Activated CD4-positive, alpha-beta T cell treated with anti-CD3 and anti-CD28 coated beads for 4 hours (primary cell): ENCODE results near the gene XRN2.
"Not testable (repeated sequence)": the region's sequence is repeated elsewhere in the genome, so short reads cannot be mapped to it uniquely, and the experiment has no call there.

Source experiments
- DNase-seq, 2 donors: peaks; one replicate each; pipeline ENCODE4 v3.0.0-alpha.2; 2020

The XRN2 gene

DNA sequence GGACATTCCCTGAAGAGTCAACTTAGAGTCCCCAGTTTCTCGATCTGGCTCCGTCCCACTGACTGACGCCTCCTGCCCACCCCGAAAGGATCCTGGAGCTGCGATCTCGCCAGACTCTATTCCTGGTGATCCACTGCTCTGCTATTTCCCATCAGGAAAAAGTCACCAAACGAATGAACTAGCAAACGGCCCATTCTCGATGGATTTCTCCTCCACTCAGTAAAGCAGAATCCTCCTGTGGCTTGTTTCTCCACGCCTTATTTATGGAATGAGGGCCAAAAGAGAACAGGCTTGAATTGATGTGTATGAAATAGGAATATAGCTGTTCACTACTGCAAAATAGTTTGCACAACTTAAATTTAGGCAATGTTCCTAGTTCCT is 88.8 kb downstream of the XRN2 start:
- no peak for DNase-seq

GRCh38 chr20:21393166-21393565 is 90.0 kb downstream of the XRN2 start:
- DNase-seq: no peak

GRCh38 chr20:21393816-21394519 is 90.8 kb downstream of the XRN2 start:
- no peak for DNase-seq

- DNase-seq: no peak
Observed at GRCh38 chr20:21394551-21394950, 91.4 kb downstream of the XRN2 start.

DNA sequence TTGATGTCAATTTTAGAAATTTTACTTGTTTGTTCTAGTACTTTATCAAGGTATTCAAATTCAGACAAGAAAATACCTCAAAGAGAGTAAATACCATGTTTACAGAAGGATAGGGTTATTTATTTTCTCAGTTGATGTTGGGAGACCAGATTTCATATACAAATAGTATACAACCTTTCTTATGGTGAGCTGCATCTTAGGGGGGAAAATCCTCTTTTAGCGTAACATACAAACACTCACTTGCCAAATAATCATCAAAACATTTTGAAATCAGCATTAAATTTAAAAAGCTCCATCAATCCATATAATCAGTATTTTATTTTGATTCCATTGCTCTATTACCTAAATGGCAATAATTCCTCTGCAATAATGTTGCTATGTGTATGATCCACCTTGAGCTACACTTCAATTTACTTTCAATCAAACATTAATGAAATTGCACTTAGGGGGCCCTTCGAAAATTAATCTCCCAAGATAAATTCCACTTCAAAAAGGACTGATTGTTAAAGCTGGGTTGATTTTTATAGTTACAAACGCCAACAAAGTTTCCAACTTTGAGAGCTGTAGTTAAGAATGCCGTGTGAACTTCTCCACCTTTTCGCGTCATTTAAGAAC is 92.0 kb downstream of the XRN2 start:
- no peak for DNase-seq

DNA sequence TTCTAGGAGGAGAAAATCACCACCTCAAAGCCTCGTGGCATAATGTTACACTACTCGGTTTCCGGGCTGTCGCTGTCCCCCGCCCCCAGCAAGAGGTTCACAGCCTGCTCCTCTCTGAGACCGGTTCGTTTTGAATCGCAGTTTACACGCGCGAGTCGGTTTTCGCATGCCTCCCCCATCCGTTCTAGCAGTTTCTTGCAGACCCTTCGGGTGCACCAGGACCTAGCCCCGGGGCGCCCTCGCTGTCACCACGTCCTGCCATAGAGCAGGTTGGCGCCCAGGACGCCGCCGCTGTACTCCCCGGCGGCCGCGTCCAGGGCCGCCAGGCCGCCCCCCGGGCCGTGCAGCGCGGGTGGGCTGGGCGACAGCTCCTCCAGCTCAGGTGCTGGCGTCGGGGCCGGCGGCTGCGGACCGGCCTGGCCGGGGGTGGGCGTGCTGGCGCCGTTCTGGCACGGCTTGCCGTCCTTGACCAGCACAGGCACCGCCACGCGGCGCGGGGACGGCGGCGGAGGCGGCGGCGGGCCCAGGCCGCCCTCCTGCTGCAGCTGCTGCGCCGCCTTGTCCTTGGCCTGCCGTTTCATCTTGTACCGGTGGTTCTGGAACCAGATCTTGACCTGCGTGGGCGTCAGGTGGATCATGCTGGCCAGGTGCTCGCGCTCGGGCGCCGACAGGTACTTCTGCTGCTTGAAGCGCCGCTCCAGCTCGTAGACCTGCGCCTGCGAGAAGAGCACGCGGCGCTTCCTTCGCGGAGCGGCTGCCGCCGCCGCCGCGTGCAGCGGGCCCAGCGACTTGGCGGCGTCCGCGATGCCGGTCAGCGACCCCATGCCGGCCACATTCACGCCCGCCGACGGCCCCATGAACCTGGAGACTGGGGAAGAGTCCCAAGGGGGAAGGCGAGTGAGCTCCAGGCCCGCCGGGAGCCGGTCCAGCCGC is 92.8 kb downstream of the XRN2 start:
- peak; percentile 40 to 46 for DNase-seq

GRCh38 chr20:21396599-21397340 is 93.6 kb downstream of the XRN2 start:
- DNase-seq: no peak

GRCh38 chr20:21397341-21398108 is 94.4 kb downstream of the XRN2 start, which contains the start of gene NKX2-4:
NKX2-4 (minus strand) TSS chr20:21397526; CDS start chr20:21397399, 127 bp downstream.
- no peak for DNase-seq

DNA sequence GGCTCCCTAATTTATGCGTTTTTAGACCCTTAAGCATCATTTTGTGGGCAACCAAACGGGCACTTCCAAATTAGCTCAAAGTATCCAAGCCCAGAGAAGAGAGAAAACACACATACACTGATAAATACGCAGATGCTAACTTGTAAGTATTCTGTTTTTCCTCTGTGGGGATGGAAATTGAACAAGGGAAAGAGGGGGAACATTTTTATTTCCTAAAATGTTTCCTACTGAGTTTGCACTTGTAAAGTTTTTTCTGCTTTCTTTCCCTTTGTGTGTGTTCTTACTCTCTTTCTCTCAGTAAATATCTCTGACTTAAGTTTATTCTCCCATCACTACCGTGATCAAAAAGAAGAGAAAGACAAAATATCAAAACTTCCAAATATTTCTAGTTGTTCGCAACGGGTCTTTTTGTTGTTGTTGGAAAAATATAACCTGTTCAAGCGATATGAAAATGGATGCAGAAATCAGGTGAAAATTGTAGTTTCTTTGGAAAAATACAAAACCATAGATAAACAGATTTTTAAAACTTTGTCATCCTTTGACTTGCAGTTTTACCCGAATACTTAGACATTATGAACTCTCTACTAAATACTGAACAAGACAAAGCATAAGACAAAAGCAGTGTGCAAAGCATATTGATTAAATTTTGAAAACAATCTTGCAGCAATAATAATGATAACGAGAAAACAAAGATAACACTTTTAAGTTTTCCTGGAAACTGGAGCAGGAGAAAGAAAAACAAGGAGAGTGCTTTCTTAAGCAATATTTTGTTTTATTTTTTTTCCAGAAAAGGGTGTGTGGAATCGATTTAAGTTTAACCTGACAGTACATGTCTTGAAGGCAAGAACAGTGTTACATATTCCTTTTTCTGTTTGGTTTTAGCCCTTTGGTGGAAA is 95.2 kb downstream of the XRN2 start:
- DNase-seq: no peak

DNA sequence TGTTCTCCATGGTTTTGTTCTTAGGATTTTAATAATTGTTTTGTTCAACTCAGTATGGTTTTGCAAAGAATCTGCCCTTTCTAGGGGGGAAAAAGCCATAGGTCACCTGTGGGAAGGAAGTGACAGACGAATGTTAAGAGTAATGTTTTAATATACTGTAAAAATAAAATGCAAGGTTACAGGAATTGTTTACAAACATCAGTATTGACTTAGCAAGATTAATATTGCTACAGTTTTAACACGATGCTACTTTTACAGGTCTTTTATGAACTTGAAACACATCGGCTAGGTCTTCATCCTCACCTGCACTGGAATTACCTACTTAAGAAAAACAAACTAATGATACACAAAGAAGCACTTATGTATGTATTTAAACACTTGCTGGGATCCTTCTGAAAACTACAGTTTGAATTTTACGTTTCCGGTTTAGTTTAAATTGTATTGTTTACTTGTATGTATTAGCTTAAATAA is 95.9 kb downstream of the XRN2 start:
- no peak for DNase-seq

DNA sequence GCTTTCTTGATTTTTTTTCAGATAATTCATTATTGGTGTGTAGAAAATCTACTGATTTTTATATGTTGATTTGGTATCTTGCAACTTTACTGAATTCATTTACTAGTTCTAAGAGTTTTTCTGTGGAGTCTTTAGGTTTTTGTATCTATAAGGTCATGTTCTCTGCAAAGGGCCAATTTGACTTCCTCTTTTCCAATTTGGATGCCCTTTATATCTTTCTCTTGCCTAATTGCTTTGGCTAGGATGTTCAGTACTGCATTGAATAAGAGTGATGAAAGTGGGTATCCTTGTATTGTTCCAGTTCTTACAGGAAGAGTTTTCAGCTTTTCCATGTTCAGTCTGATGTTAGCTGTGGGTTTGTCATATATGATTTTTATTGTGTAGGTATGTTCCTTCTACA is 108.6 kb downstream of the XRN2 start:
- DNase-seq: no peak

- DNase-seq: not testable (repeated sequence)
Observed at GRCh38 chr20:21413996-21414395, 110.9 kb downstream of the XRN2 start.

GRCh38 chr20:21419147-21419546 is 116.0 kb downstream of the XRN2 start:
- not testable (repeated sequence) for DNase-seq

- DNase-seq: no peak
Observed at GRCh38 chr20:21421601-21422236, 118.6 kb downstream of the XRN2 start.

DNA sequence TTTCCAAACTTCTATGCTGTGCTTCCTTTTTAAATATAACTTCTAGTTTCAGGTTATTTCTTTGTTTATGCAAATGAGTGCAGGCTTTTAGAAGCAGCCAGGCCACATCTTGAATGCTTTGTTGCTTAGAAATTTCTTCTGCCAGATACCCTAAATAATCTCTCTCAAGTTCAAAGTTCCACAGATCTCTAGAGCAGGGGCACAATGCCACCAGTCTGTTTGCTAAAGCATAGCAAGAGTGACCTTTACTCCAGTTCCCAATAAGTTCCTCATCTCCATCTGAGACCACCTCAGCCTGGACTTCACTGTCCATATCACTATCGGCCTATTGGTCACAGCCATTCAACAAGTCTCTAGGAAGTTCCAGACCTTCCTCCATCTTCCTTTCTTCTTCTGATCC is 120.6 kb downstream of the XRN2 start:
- not testable (repeated sequence) for DNase-seq

GRCh38 chr20:21424846-21425245 is 121.7 kb downstream of the XRN2 start:
- no peak for DNase-seq

DNA sequence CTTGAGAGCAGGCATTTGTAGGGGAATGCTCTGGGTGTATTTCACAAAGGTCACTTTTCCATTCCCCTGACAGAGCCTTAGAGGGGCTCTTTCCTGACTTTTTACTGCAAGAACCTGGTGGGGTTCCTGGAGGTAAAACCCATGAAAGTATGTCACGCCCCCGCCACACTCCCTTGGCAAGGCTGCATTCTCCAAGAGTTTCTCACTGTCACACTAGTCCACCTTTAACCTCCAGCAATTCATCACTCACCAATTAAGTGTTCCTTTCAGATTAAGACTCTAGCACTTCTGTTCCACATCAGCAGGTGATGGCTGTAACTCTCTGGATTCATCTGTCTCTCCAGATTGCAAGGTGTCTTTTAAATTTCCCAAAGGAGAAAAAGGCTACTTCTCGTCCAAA is 126.9 kb downstream of the XRN2 start:
- DNase-seq: no peak

DNA sequence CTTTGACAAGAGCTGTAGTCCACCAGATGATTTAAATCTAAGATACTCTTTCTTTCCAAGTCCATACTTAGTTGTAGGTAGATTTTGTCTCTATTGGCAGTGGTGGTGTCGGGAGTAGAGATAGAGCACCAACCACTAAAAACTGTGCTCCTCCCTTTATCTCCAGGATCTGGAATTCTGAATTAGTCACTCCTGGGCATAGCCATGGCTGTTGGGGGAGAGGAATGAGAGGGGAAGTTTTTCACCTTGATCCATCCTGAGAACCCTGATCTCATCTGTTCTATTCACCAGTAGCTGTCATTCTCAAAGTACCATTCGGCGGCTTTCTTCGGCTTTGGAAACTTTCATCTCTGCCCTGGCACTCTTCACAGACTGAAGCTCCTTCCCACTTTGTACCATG is 129.8 kb downstream of the XRN2 start:
- DNase-seq: no peak

GRCh38 chr20:21433329-21433890 is 130.3 kb downstream of the XRN2 start:
- DNase-seq: no peak

DNA sequence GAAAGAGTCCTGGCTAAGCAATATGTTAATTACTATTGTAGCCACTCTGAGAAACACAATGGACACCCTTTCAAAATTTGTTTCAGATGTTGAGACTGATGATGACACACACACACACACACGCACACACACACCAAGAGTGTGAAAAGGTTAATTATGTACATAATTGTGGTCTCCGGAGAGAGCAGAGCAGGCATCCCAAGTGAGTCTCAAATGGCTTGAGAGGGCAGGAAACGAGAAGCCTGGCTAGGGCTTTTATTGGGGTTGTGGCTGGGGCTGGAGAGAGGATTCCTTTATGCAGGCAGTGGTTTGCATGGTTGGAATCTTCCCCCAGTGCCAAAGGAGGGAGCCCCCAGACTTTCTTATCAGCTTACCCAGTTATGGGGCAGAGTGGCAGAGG is 132.4 kb downstream of the XRN2 start:
- no peak for DNase-seq
